ENCODE measurements around the gene ZNF579. TPM values are rescaled to one million over a fixed set of nuclear protein-coding genes. Genes with fewer than 3 reads are reported as not detected.

ZNF579 gene
- total RNA-seq, 1 experiment from 2014 or later, result 12.6 TPM

DNA sequence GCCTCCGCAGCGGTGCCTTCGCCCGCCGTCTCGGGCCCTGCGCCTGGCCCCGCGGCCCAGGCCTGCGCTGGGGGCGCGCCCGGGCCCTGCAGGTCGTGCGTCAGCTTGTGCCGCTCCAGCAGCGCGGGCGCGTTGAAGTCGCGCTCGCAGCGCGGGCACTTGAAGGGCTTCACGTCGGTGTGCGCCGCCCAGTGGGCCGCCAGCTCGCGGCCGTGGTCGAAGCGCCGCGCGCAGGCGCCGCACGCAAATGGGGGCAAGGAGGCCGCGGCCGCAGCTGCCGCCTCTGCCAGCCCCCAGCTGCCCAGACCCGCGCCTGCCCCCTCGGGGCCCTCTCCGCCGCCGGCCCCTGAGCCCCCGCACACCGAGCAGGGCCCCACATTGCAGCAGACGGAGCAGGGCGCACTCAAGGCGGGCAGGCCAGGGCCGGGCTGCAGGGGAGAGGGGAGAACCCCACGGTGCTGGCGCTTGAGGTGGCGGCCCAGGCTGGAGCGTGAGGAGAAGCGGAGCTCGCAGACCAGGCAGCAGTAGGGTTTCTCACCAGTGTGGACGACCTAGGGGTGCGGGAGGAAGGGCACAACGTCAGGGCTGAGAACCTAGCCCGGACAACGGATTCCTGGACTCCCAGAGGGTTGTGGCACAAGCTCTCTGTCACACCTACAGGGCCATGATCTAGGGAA lies 12.6 kb upstream of the ZNF579 start:
- peaks cover 33% of the 10 kb centered on the region for H3K36me3 Mint-ChIP-seq (ENCODE audit: insufficient read depth, unreplicated experiment)
- no peak for DNase-seq (ENCODE audit: unreplicated experiment)
- no peaks in the 10 kb centered on the region for H3K27me3 Mint-ChIP-seq (ENCODE audit: insufficient read depth, unreplicated experiment)
- intact Hi-C loops (cut with micrococcal nuclease), result no loop called here
- H3K4me3 Mint-ChIP-seq (ENCODE audit: unreplicated experiment), result no peak overlapping the region
- no peak overlapping the region for H3K27ac Mint-ChIP-seq (ENCODE audit: low read depth, unreplicated experiment)
- TF ChIP-seq, protein P1, sequence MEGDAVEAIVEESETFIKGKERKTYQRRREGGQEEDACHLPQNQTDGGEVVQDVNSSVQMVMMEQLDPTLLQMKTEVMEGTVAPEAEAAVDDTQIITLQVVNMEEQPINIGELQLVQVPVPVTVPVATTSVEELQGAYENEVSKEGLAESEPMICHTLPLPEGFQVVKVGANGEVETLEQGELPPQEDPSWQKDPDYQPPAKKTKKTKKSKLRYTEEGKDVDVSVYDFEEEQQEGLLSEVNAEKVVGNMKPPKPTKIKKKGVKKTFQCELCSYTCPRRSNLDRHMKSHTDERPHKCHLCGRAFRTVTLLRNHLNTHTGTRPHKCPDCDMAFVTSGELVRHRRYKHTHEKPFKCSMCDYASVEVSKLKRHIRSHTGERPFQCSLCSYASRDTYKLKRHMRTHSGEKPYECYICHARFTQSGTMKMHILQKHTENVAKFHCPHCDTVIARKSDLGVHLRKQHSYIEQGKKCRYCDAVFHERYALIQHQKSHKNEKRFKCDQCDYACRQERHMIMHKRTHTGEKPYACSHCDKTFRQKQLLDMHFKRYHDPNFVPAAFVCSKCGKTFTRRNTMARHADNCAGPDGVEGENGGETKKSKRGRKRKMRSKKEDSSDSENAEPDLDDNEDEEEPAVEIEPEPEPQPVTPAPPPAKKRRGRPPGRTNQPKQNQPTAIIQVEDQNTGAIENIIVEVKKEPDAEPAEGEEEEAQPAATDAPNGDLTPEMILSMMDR (IDR thresholded peaks at IDR 0.05; ENCODE audit: unreplicated experiment), result no peak
- peaks cover 10% of the 10 kb centered on the region for H3K4me1 Mint-ChIP-seq (ENCODE audit: insufficient read depth, unreplicated experiment)
- no peaks in the 10 kb centered on the region for H3K9me3 Mint-ChIP-seq (ENCODE audit: unreplicated experiment)
- ChIA-PET CTCF (interaction anchor here (1.1 kb wide), 1 partner anchor 38 kb away, joined by 4 read pairs; no protein-coding TSS in a partner anchor), POLR2A (no interaction called here)
- BruUV-seq (replicated peaks), result no TSS peak

DNA sequence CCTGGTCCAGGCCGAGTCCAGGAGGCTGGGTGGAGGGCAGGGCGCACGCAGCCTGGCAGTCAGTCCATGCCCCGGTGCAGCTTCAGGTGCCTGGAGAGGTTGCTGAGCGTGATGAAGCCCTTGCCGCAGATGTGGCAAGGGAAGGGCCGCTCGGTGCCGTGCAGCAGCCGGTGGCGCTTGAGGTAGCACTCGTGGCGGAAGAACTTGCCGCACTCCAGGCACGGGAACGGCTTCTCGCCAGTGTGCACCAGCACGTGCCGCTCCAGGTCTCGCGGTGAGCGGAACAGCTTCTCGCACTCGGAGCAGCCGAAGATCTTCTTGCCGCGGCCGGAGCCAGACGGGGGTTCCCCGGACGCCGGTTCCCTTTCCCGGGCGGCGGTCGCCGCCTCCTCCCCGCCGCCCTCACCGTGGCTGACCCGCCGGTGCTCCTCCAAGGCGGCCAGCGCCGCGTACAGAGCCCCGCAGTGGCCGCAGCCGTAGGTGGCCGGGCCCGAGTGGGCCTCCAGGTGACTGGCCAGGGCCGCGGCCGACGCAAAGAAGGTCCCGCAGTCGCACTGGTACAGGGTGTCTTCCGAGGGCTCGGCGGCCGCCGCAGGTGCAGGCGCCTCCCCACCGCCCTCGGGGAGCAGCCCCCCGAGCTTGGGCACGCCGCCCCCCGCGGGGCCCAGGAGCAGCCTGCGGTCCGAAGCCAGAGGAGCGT lies 11.9 kb upstream of the ZNF579 start:
- no TSS peak for BruUV-seq (replicated peaks)
- Mint-ChIP-seq H3K36me3 (ENCODE audit: insufficient read depth, unreplicated experiment) (peaks cover 33% of the 10 kb centered on the region), H3K4me3 (ENCODE audit: unreplicated experiment) (no peak overlapping the region), H3K4me1 (ENCODE audit: insufficient read depth, unreplicated experiment) (peaks cover 6% of the 10 kb centered on the region), H3K27ac (ENCODE audit: low read depth, unreplicated experiment) (no peak overlapping the region), H3K9me3 (ENCODE audit: unreplicated experiment) (no peaks in the 10 kb centered on the region), H3K27me3 (ENCODE audit: insufficient read depth, unreplicated experiment) (no peaks in the 10 kb centered on the region)
- DNase-seq (ENCODE audit: unreplicated experiment), result no peak
- POLR2A ChIA-PET, result no interaction called here
- TF ChIP-seq, protein P1 (IDR thresholded peaks at IDR 0.05; ENCODE audit: unreplicated experiment), result no peak
- intact Hi-C loops (cut with micrococcal nuclease), result no loop called here
- CTCF ChIA-PET, result interaction anchor here (1.1 kb wide), 1 partner anchor 39 kb away, joined by 4 read pairs; no protein-coding TSS in a partner anchor

DNA sequence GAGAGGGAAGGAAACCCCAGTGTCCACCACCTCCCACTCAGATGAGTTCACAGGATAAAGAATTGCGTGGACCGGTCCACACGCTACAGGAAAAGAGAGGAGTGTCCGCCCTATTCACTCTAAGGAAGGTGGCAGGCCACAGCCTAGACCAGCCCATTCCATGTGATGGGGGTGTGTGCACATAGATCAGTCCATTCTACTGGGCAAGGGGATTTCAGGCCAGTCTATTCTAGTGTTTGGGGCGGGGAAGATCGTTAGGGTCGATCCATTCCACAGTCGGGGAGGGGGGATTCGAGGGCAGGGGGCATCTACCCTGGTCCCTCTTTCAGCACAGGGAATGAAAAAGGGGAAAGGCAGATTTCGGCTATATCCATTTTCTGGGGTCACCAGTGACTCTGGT lies 10.9 kb upstream of the ZNF579 start:
- TSS peak; percentile 21 for BruUV-seq (replicated peaks)
- Mint-ChIP-seq H3K4me1 (ENCODE audit: insufficient read depth, unreplicated experiment) (no peaks in the 10 kb centered on the region), H3K36me3 (ENCODE audit: insufficient read depth, unreplicated experiment) (peaks cover 27% of the 10 kb centered on the region), H3K9me3 (ENCODE audit: unreplicated experiment) (no peaks in the 10 kb centered on the region), H3K27me3 (ENCODE audit: insufficient read depth, unreplicated experiment) (no peaks in the 10 kb centered on the region), H3K4me3 (ENCODE audit: unreplicated experiment) (no peak overlapping the region), H3K27ac (ENCODE audit: low read depth, unreplicated experiment) (no peak overlapping the region)
- POLR2A ChIA-PET, result no interaction called here
- TF ChIP-seq, protein P1 (IDR thresholded peaks at IDR 0.05; ENCODE audit: unreplicated experiment), result no peak
- intact Hi-C loops (cut with micrococcal nuclease), result no loop called here
- DNase-seq (ENCODE audit: unreplicated experiment), result no peak
- CTCF ChIA-PET, result interaction anchor here (0.5 to 0.8 kb wide), 2 partner anchors 16 to 88 kb away, joined by 3 to 4 read pairs; no protein-coding TSS in a partner anchor

DNA sequence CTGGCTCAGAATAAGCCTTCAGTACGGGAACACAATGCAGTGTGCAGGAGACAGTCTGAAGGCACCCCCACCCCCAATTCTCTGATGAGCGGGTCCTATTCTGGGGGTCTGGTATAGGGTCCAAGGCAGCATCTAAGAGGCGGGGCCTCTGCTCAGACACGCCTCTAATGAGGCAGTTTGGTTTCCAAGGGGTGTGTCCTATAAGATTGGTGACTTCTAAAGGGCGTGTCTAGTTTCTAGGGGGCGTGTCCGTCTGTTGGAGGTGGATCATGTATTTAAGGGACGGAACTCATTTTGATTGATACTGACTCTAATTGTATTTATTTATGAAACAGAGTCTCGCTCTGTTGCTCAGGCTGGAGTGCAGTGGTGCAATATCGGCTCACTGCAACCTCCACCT lies 10.0 kb upstream of the ZNF579 start:
- Mint-ChIP-seq H3K27me3 (ENCODE audit: insufficient read depth, unreplicated experiment) (peaks cover 3% of the 10 kb centered on the region), H3K36me3 (ENCODE audit: insufficient read depth, unreplicated experiment) (peaks cover 21% of the 10 kb centered on the region), H3K9me3 (ENCODE audit: unreplicated experiment) (no peaks in the 10 kb centered on the region), H3K4me3 (ENCODE audit: unreplicated experiment) (no peak overlapping the region), H3K4me1 (ENCODE audit: insufficient read depth, unreplicated experiment) (peaks cover 1% of the 10 kb centered on the region), H3K27ac (ENCODE audit: low read depth, unreplicated experiment) (no peak overlapping the region)
- POLR2A ChIA-PET, result no interaction called here
- intact Hi-C loops (cut with micrococcal nuclease), result no loop called here
- DNase-seq (ENCODE audit: unreplicated experiment), result peak; percentile 31
- TF ChIP-seq, protein P1 (IDR thresholded peaks at IDR 0.05; ENCODE audit: unreplicated experiment), result no peak
- CTCF ChIA-PET, result interaction anchor here (0.6 to 0.8 kb wide), 2 partner anchors 17 to 40 kb away, joined by 3 to 4 read pairs; no protein-coding TSS in a partner anchor
- no TSS peak for BruUV-seq (replicated peaks)
